Heart right ventricle (tissue), 16 donors: Measurements from ENCODE around the gene IGF2BP2. TPM values are rescaled to one million over a fixed set of nuclear protein-coding genes. Genes with fewer than 3 reads are reported as not detected.

Source experiments
- ATAC-seq, 8 donors: fragments of 200-7000 bp; cut with Tn5 transposase; one replicate each; pipeline ENCODE4 v1.9.1; 2020; ENCODE audit warnings: mild to moderate bottlenecking in 8 of 8, moderate library complexity in 8 of 8, moderate number of reproducible peaks in 1 of 8
- DNase-seq, 2 donors: peaks; one replicate each; pipeline ENCODE4 v3.0.0-alpha.2; 2020
- H3K27ac ChIP-seq, 10 donors: fragments of 200-600 bp; sonication (generic) in 2 of 10; one replicate each; pipeline versions ENCODE4 v1.5.0 to v1.8.0; 2020 to 2022; ENCODE audit warnings: mild to moderate bottlenecking in 3 of 10
- H3K27me3 ChIP-seq, 7 donors: fragments of 200-600 bp; one replicate each; pipeline ENCODE4 v1.8.0; 2021 to 2022; ENCODE audit warnings: mild to moderate bottlenecking in 2 of 7
- H3K36me3 ChIP-seq, 9 donors: fragments of 200-600 bp; sonication (generic) in 1 of 9; one replicate each; pipeline versions ENCODE4 v1.5.0 to v1.8.0; 2020 to 2022; ENCODE audit warnings: mild to moderate bottlenecking in 2 of 9
- H3K4me1 ChIP-seq, 9 donors: fragments of 200-600 bp; sonication (generic) in 1 of 9; one replicate each; pipeline versions ENCODE4 v1.5.0 to v1.8.0; 2020 to 2022; ENCODE audit warnings: mild to moderate bottlenecking in 4 of 9
- H3K4me3 ChIP-seq, 10 donors: fragments of 200-600 bp; sonication (generic) in 2 of 10; one replicate each; pipeline versions ENCODE4 v1.5.0 to v1.8.0; 2020 to 2022; ENCODE audit warnings: mild to moderate bottlenecking in 7 of 10, moderate library complexity in 2 of 10
- H3K9me3 ChIP-seq, 11 donors: fragments of 200-600 bp in 10 of 11; sonication (generic) in 2 of 11; one replicate each; pipeline versions ENCODE4 v1.5.0 to v1.8.0; 2013 to 2022; ENCODE audit warnings: mild to moderate bottlenecking in 2 of 11, control low read depth in 1 of 11, moderate library complexity in 1 of 11
- WGBS, 2 donors: extraction: QIAGEN DNeasy Blood & Tissue Kit; methylation state at CpG; one replicate each; pipeline ENCODE4 v1.1.7; 2013; ENCODE audit warnings: inconsistent platforms in 1 of 2; 5-methylcytosine and 5-hydroxymethylcytosine counted together
- intact Hi-C, 10 donors: fragments of 100-400 bp; cut with DNase I; formaldehyde crosslinking; loops; one replicate each; pipeline versions ENCODE4 v1.11.1 to v1.14.2; 2022
- polyA plus RNA-seq, 2 donors: library from polyadenylated mRNA; stranded (reverse); fragments of 200-250 nt; gene quantifications; one replicate each; pipeline ENCODE4 v1.2.3, GENCODE V29; 2013
- total RNA-seq, 10 donors: library from RNA; stranded (reverse); fragmentation: NEBNext Ultra II Directional in 3 of 10; extraction: Animal tissue kit (Norgen Biotek cat#: 25700) in 3 of 10; gene quantifications; one replicate each; pipeline versions ENCODE4 v1.2.1 to v1.2.4, GENCODE V29; 2021 to 2023
- TF ChIP-seq, protein P1 (sequence below), 9 donors: fragments of 200-600 bp; sonication (generic) in 2 of 9; IDR thresholded peaks; one replicate each; pipeline versions ENCODE4 v1.5.0 to v1.8.0; 2021 to 2022; ENCODE audit warnings: antibody characterized with exemption in 9 of 9, mild to moderate bottlenecking in 5 of 9, moderate library complexity in 1 of 9
- donor health status: Arrhythmogenic right ventricular cardiomyopathy.
- donor health status: ischemic (EF 13 %, LVEDD 7.1; RV severe dilation, severe dysfunction).
- donor health status: healthy with polysubstance abuse.
- donor health status: DM: no; HTN: yes; CAD: no.
- donor health status: DM: no; HTN: no; CAD: no.
- donor health status: ischemic (EF 25% LVEDD 6.9; RV normal size, moderate dysfunction).
- donor health status: ischemic (EF 25% LVEDD 5.7; RV mildly dilated, moderate dysfunction).
- donor health status: healthy.
- donor health status: DM: yes; HTN: yes; CAD: no.
- donor health status: Ischemic cardiomyopathy.
- donor health status: ischemic (EF 35%, LVEDD 5.7; RV mildly dilated, moderate dysfunction).
- donor health status: nonischemic (EF 11% LVEDD 7.7; RV severe dilation, severe dysfunction).
- donor health status: DM: yes; HTN: yes; CAD: no.
- donor health status: PGD.
- donor health status: ischemic (EF 29% LVEDD 5.4; RV normal size, mild dysfunction).
- donor health status: nonischemic (EF 23%, LVEDD 6.1; RV moderate dilation, normal function).

IGF2BP2 gene
- total and polyA plus RNA-seq, 12 donors, result 9.4 to 17.8 (median 15.4) TPM

GRCh38 chr3:185739264-185739701 is 85.6 kb downstream of the IGF2BP2 start:
- H3K4me3 ChIP-seq, result no peak overlapping the region
- TF ChIP-seq, protein P1, sequence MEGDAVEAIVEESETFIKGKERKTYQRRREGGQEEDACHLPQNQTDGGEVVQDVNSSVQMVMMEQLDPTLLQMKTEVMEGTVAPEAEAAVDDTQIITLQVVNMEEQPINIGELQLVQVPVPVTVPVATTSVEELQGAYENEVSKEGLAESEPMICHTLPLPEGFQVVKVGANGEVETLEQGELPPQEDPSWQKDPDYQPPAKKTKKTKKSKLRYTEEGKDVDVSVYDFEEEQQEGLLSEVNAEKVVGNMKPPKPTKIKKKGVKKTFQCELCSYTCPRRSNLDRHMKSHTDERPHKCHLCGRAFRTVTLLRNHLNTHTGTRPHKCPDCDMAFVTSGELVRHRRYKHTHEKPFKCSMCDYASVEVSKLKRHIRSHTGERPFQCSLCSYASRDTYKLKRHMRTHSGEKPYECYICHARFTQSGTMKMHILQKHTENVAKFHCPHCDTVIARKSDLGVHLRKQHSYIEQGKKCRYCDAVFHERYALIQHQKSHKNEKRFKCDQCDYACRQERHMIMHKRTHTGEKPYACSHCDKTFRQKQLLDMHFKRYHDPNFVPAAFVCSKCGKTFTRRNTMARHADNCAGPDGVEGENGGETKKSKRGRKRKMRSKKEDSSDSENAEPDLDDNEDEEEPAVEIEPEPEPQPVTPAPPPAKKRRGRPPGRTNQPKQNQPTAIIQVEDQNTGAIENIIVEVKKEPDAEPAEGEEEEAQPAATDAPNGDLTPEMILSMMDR (IDR thresholded peaks at IDR 0.05), result no peak
- H3K27ac ChIP-seq, result no peak overlapping the region
- no peaks in the 10 kb centered on the region for H3K27me3 ChIP-seq
- peaks cover 0 to 6% (median 0%) of the 10 kb centered on the region in 9 donors for H3K4me1 ChIP-seq
- no peaks in the 10 kb centered on the region for H3K9me3 ChIP-seq
- DNase-seq (no peak), ATAC-seq (no peak)
- WGBS, 2 donors, result 76% methylated on average over 5 of the region's 5 CpGs
- intact Hi-C loops, result loop anchor here in 6 of 10 donors (10.0 kb wide), 5 partner anchors 86 to 206 kb away; partner anchors contain the start of genes IGF2BP2 (in 1 of the 6) and TRA2B (in 1 of the 6)
- no peaks in the 10 kb centered on the region for H3K36me3 ChIP-seq

DNA sequence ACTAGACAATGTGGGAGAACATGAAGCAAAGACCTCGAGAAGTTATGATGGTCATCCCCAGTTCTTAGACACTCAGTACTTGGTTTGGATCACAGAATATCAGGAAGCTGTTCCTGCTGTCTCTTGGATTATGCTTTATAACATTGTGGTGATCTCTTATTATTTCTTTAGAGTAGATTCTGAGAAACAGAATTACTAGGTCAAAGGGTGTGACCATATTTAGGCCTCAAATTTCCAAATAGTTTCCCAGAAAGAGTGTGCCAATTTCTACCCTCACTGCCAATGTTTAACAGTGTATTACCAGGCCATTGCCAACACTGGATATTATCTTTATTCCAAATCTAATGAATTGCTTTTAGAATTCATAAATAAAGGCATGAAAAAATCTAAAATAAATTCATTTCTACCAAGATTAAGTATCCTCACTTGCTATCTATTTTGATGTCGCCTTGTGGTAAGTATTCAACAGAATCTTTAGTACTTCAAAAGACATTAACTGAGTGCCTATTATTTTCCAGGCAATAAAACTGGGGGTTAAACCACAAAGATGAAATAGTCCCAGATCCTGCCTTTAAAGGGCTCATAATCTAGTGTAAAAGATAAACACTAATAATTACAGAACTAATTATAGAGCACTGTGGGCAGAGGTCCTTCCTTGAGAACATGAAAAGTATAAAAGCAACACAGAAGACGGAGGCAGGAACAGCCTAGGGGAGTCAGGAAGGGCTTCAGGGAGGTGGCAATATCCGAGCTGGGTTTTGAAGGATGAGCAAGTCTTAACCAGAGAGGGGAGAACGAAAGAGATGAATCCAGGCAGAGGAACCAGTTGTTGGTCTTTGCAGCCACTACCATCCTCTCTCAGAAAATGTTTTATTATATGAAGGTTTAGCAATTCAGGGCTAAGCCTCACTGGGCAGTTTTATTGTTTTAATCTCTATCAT is 86.8 kb downstream of the IGF2BP2 start:
- DNase-seq, result no peak
- Histone ChIP-seq H3K4me3 (no peak overlapping the region), H3K27me3 (no peaks in the 10 kb centered on the region), H3K9me3 (no peaks in the 10 kb centered on the region), H3K4me1 (peaks cover 0 to 15% (median 0%) of the 10 kb centered on the region in 9 donors), H3K36me3 (no peaks in the 10 kb centered on the region), H3K27ac (no peak overlapping the region)
- intact Hi-C loops, result loop anchor here in 6 of 10 donors (10.0 kb wide), 5 partner anchors 87 to 207 kb away; partner anchors contain the start of genes IGF2BP2 (in 1 of the 6) and TRA2B (in 1 of the 6)
- TF ChIP-seq, protein P1 (IDR thresholded peaks at IDR 0.05), result no peak
- ATAC-seq, result no peak
- WGBS, 2 donors, result 87 to 89% methylated on average over 5 of the region's 5 CpGs

- H3K9me3 ChIP-seq, result no peaks in the 10 kb centered on the region
- H3K4me3 ChIP-seq, result no peak overlapping the region
- H3K36me3 ChIP-seq, result no peaks in the 10 kb centered on the region
- 37 to 60% methylated on average over 3 of the region's 3 CpGs for WGBS, 2 donors
- ATAC-seq (no peak), DNase-seq (no peak)
- H3K27me3 ChIP-seq, result no peaks in the 10 kb centered on the region
- TF ChIP-seq, protein P1 (IDR thresholded peaks at IDR 0.05), result no peak
- peaks cover 0 to 15% (median 0%) of the 10 kb centered on the region in 9 donors for H3K4me1 ChIP-seq
- H3K27ac ChIP-seq, result no peak overlapping the region
- intact Hi-C loops, result loop anchor here in 6 of 10 donors (10.0 kb wide), 5 partner anchors 88 to 208 kb away; partner anchors contain the start of genes IGF2BP2 (in 1 of the 6) and TRA2B (in 1 of the 6)
Measured at GRCh38 chr3:185737020-185737419, 87.8 kb downstream of the IGF2BP2 start.

DNA sequence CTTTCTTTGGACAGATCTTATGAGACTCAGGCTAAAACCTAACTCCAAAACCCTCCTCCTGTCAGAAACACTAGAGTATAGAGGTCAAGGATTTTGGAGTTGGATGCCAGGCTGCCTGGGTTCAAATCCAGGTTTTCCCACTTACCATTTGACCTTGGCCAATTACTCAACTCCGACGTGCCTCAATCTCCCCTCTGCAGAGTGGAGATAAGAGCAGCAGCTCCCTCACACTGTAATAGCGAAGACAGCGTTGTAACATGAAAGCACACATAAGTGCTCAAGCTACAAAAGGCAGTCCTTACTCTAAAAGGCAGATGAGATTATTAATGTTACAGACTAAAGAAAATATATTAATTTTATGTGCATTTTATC is 90.1 kb downstream of the IGF2BP2 start:
- Histone ChIP-seq H3K27ac (no peak overlapping the region), H3K4me1 (peaks cover 0 to 18% (median 0%) of the 10 kb centered on the region in 9 donors), H3K9me3 (no peaks in the 10 kb centered on the region), H3K27me3 (no peaks in the 10 kb centered on the region), H3K4me3 (no peak overlapping the region), H3K36me3 (no peaks in the 10 kb centered on the region)
- intact Hi-C loops, result loop anchor here in 6 of 10 donors (10.0 kb wide), 5 partner anchors 90 to 210 kb away; partner anchors contain the start of genes IGF2BP2 (in 1 of the 6) and TRA2B (in 1 of the 6)
- ATAC-seq (no peak), DNase-seq (no peak)
- TF ChIP-seq, protein P1 (IDR thresholded peaks at IDR 0.05), result no peak
- 46 to 54% methylated on average over 4 of the region's 4 CpGs for WGBS, 2 donors
